Endothelial cell (in vitro differentiated cells): Measurements from ENCODE around the gene PNPLA5. TPM values are rescaled to one million over a fixed set of nuclear protein-coding genes. Genes with fewer than 3 reads are reported as not detected.
"Not testable (repeated sequence)": the region's sequence is repeated elsewhere in the genome, so short reads cannot be mapped to it uniquely, and the experiment has no call there.

Source experiments
- DNase-seq: peaks from one replicate; pipeline ENCODE4 v3.0.0; 2021; ENCODE audit warnings: low spot score
- H3K27ac Mint-ChIP-seq: one replicate; pipeline ENCODE4 v1.8.0; 2021; ENCODE audit warnings: mixed read lengths, inconsistent platforms; ENCODE audit not compliant: unreplicated experiment
- H3K27me3 Mint-ChIP-seq: one replicate; pipeline ENCODE4 v1.8.0; 2021; ENCODE audit warnings: mild to moderate bottlenecking, moderate library complexity, mixed read lengths, inconsistent platforms; ENCODE audit not compliant: unreplicated experiment
- H3K36me3 Mint-ChIP-seq: one replicate; pipeline ENCODE4 v1.8.0; 2021; ENCODE audit warnings: mild to moderate bottlenecking, low read depth, mixed read lengths, inconsistent platforms; ENCODE audit not compliant: unreplicated experiment
- H3K4me1 Mint-ChIP-seq: one replicate; pipeline ENCODE4 v1.8.0; 2021; ENCODE audit warnings: mild to moderate bottlenecking, mixed read lengths, inconsistent platforms; ENCODE audit not compliant: unreplicated experiment
- H3K4me3 Mint-ChIP-seq: one replicate; pipeline ENCODE4 v1.8.0; 2021; ENCODE audit warnings: mild to moderate bottlenecking, mixed read lengths, inconsistent platforms; ENCODE audit not compliant: unreplicated experiment
- H3K9me3 Mint-ChIP-seq: one replicate; pipeline ENCODE4 v1.8.0; 2021; ENCODE audit warnings: mixed read lengths, inconsistent platforms; ENCODE audit not compliant: unreplicated experiment
- total RNA-seq: library from RNA; stranded (reverse); fragmentation: NEBNext Ultra II Directional; extraction: Animal tissue kit (Norgen Biotek cat#: 25700); gene quantifications from one replicate; pipeline ENCODE4 v1.2.1, GENCODE V29; 2021; ENCODE audit not compliant: unreplicated experiment
- TF ChIP-seq, protein P1 (sequence below): fragments of 200-600 bp; sonication (generic); IDR thresholded peaks from one replicate; pipeline ENCODE4 v1.5.0; 2021; ENCODE audit warnings: antibody characterized with exemption; ENCODE audit not compliant: unreplicated experiment

The PNPLA5 gene
- total RNA-seq, 1 donor from 2014 or later: not detected

DNA sequence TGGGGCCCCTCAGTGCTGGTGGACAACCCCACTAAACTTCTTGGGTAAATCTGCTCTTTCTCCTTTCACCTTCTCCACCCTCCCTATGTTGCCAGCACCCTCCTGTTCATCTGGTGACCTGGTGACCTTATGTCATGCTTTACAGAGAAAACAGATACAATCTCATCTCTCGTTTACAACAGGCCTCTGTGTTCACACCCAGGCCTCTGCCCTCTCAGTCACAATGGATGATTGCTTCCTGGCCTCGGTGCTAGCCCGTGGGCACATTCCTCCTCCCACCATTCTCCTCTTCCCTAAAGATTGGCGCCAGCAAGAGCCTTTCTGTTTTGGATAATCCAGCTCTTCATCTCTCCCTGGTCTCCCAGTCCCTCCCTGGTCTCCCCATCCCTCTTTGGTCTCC, 19.5 kb upstream of the PNPLA5 start:
- Mint-ChIP-seq H3K9me3 (no peaks in the 10 kb centered on the region), H3K4me1 (no peaks in the 10 kb centered on the region), H3K4me3 (peak overlapping the region; percentile 56), H3K27me3 (peaks cover 6% of the 10 kb centered on the region), H3K27ac (no peak overlapping the region), H3K36me3 (peaks cover 7% of the 10 kb centered on the region)
- TF ChIP-seq, protein P1, sequence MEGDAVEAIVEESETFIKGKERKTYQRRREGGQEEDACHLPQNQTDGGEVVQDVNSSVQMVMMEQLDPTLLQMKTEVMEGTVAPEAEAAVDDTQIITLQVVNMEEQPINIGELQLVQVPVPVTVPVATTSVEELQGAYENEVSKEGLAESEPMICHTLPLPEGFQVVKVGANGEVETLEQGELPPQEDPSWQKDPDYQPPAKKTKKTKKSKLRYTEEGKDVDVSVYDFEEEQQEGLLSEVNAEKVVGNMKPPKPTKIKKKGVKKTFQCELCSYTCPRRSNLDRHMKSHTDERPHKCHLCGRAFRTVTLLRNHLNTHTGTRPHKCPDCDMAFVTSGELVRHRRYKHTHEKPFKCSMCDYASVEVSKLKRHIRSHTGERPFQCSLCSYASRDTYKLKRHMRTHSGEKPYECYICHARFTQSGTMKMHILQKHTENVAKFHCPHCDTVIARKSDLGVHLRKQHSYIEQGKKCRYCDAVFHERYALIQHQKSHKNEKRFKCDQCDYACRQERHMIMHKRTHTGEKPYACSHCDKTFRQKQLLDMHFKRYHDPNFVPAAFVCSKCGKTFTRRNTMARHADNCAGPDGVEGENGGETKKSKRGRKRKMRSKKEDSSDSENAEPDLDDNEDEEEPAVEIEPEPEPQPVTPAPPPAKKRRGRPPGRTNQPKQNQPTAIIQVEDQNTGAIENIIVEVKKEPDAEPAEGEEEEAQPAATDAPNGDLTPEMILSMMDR: no peak
- no peak for DNase-seq

DNA sequence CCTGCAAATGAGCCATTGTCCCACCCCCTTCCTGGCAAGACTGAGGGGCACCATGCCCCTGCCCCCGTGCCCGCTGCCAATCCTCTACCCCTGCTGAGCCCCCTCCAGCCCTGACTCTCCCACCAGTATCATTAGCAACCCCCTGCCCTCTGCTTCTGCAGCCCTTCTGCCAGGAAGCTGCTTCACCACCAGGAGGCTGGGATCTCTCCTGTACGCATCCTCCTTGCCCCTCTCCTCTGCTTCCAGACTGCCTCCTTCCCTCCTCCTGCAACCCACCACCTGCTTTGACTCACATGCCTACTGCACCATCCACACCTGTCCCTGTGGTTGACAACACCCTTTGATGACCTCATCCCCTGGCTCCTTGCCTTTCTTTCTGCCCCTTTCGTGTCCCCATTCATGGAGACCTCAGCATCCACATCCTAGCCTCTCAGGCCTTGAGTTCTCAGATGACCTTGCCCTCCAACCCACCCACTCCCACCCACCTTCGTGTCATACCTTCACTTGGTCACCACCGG, 18.4 kb upstream of the PNPLA5 start:
- Mint-ChIP-seq H3K27me3 (peaks cover 10% of the 10 kb centered on the region), H3K9me3 (no peaks in the 10 kb centered on the region), H3K4me1 (no peaks in the 10 kb centered on the region), H3K4me3 (no peak overlapping the region), H3K27ac (no peak overlapping the region), H3K36me3 (peaks cover 7% of the 10 kb centered on the region)
- TF ChIP-seq, protein P1: no peak
- DNase-seq: no peak

GRCh38 chr22:43909708-43910107, 17.9 kb upstream of the PNPLA5 start:
- Mint-ChIP-seq H3K27me3 (peaks cover 10% of the 10 kb centered on the region), H3K27ac (no peak overlapping the region), H3K4me3 (no peak overlapping the region), H3K4me1 (no peaks in the 10 kb centered on the region), H3K9me3 (no peaks in the 10 kb centered on the region), H3K36me3 (peaks cover 7% of the 10 kb centered on the region)
- DNase-seq: no peak
- TF ChIP-seq, protein P1: no peak

DNA sequence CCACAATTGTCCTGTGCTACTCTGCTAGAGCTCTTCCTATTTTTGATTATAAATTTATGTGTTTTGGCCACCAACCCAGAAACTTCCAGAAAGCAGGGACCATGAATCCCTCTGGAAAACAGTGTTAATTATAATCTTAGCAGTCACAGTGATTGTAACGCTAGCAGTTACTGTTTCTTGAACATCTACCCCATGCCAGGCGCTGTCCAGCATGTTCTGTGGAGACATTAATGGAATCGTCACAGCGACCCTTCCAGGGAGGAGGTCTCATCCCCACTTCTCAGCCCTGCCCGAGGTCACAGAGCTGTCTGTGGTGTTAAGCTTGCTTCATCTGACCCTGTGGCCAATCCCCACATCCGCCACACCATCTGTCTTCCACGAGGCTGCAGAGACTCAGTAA, 13.9 kb upstream of the PNPLA5 start:
- Mint-ChIP-seq H3K27ac (no peak overlapping the region), H3K4me1 (no peaks in the 10 kb centered on the region), H3K36me3 (no peaks in the 10 kb centered on the region), H3K4me3 (no peak overlapping the region), H3K9me3 (no peaks in the 10 kb centered on the region), H3K27me3 (peaks cover 9% of the 10 kb centered on the region)
- TF ChIP-seq, protein P1: no peak
- no peak for DNase-seq

GRCh38 chr22:43904412-43904811, 12.6 kb upstream of the PNPLA5 start:
- not testable (repeated sequence) for H3K9me3 Mint-ChIP-seq, H3K4me3 Mint-ChIP-seq, H3K27me3 Mint-ChIP-seq, H3K36me3 Mint-ChIP-seq, H3K27ac Mint-ChIP-seq, H3K4me1 Mint-ChIP-seq
- peak; percentile 56 for DNase-seq
- TF ChIP-seq, protein P1: peak; percentile 59

GRCh38 chr22:43903033-43903432, 11.2 kb upstream of the PNPLA5 start:
- not testable (repeated sequence) for DNase-seq, H3K4me3 Mint-ChIP-seq, H3K36me3 Mint-ChIP-seq, H3K27ac Mint-ChIP-seq, H3K27me3 Mint-ChIP-seq, H3K4me1 Mint-ChIP-seq, H3K9me3 Mint-ChIP-seq
